K562 (cell line): ENCODE measurements around the gene BCKDK. TPM values are rescaled to one million over a fixed set of nuclear protein-coding genes. Genes with fewer than 3 reads are reported as not detected.

Experiments
- ARID4B ChIP-seq: sonication (generic); formaldehyde crosslinking; IDR thresholded peaks from 2 replicates; pipeline ENCODE4 v1.8.0; 2022; ENCODE audit warnings: mild to moderate bottlenecking, missing genetic modification reagents
- BCLAF1 ChIP-seq, 2 experiments: fragments of 450-650 bp in 1 of 2; IDR thresholded peaks; 2 replicates each; pipeline ENCODE4 v1.6.1; 2011 to 2017; ENCODE audit warnings: low read depth in 2 of 2, antibody characterized with exemption in 1 of 2, borderline replicate concordance in 1 of 2, low read length in 1 of 2, mild to moderate bottlenecking in 1 of 2, mixed read lengths in 1 of 2; ENCODE audit not compliant: control insufficient read depth in 1 of 2
- FOXP1 ChIP-seq: sonication (generic); formaldehyde crosslinking; IDR thresholded peaks from 2 replicates; pipeline ENCODE4 v1.8.0; 2022; ENCODE audit warnings: mild to moderate bottlenecking, missing genetic modification reagents
- RERE ChIP-seq: sonication (generic); formaldehyde crosslinking; IDR thresholded peaks from 2 replicates; pipeline ENCODE4 v1.8.0; 2023; ENCODE audit warnings: missing genetic modification reagents, mild to moderate bottlenecking, borderline replicate concordance
- SMARCA5 ChIP-seq: fragments of 450-650 bp; IDR thresholded peaks from 2 replicates; pipeline ENCODE4 v1.6.1; 2016
- SREBF1 ChIP-seq: fragments of 150-350 bp; IDR thresholded peaks from 2 replicates; pipeline ENCODE4 v1.6.1; 2014; ENCODE audit warnings: antibody characterized with exemption, low read depth, low read length, borderline replicate concordance
- TOE1 ChIP-seq, 2 experiments: fragments of 450-650 bp in 1 of 2; sonication (generic) in 1 of 2; formaldehyde crosslinking in 1 of 2; IDR thresholded peaks; 2 replicates each; pipeline versions ENCODE4 v1.7.1 to v1.8.0; 2016 to 2022; ENCODE audit warnings: borderline replicate concordance in 2 of 2, mild to moderate bottlenecking in 2 of 2, antibody characterized with exemption in 1 of 2, inconsistent platforms in 1 of 2, low read depth in 1 of 2, missing genetic modification reagents in 1 of 2, moderate library complexity in 1 of 2
- TRIM25 ChIP-seq: fragments of 450-650 bp; IDR thresholded peaks from 2 replicates; pipeline ENCODE4 v1.7.0; 2016; ENCODE audit warnings: borderline replicate concordance
- ZNF668 ChIP-seq: fragments of 250-450 bp; sonication (Bioruptor Pico); IDR thresholded peaks from 2 replicates; pipeline ENCODE4 v1.8.0; 2022; ENCODE audit warnings: mild to moderate bottlenecking, inconsistent platforms
- polyA plus RNA-seq, 8 experiments: library from polyadenylated mRNA; depleted of rRNA in 4 of 8; stranded (reverse) in 5 of 8; unstranded in 3 of 8; fragments of >200 nt; fragmentation: Nextera tagmentation in 2 of 8; fragmentation: Illumina TruSeq in 1 of 8; extraction: Ambion mirVana in 2 of 8; extraction: Trizol in 1 of 8; gene quantifications; 2 replicates each; pipeline versions ENCODE4 v1.2.1 to v1.2.3, GENCODE V29; 2011 to 2014; ENCODE audit warnings: inconsistent platforms in 1 of 8, missing spikeins in 1 of 8
- total RNA-seq, 7 experiments: library from RNA; depleted of rRNA in 6 of 7; stranded (reverse); fragments of >200 nt in 6 of 7; fragmentation: Illumina TruSeq in 2 of 7; extraction: Trizol in 2 of 7; gene quantifications; 2 replicates each; pipeline versions ENCODE4 v1.2.1 to v1.2.3, GENCODE V29; 2011 to 2021; ENCODE audit warnings: low replicate concordance in 1 of 7

Gene BCKDK
- total and polyA plus RNA-seq, 9 of the 15 experiments (the other 6 are each of a cell fraction or from before 2014, with no cell fraction given), result 0.58 to 34.8 (median 13.1) TPM

- TF ChIP-seq BCLAF1 (IDR thresholded peaks at IDR 0.05; ENCODE audit: borderline replicate concordance in 1 of 2, control insufficient read depth in 1 of 2, low read depth in 2 of 2, low read length in 1 of 2) (peak in 1 of 2 experiments; percentile 97; a peak in 2 of 4 replicates), FOXP1 (CRISPR knock-in tag) (peak; percentile 54; the same call in 1 of the 2 replicates), SMARCA5 (0 out of 2 replicates have a peak, but pooled peaks have one; percentile 16), ZNF668 (CRISPR knock-in tag) (no peak), ARID4B (CRISPR knock-in tag) (peak; percentile 31), TOE1 (IDR thresholded peaks at IDR 0.05; ENCODE audit: borderline replicate concordance) (no peak), TOE1 (CRISPR knock-in tag; IDR thresholded peaks at IDR 0.05; ENCODE audit: borderline replicate concordance, low read depth) (0 out of 2 replicates have a peak, but pooled peaks have one; percentile 72), TRIM25 (no peak), SREBF1 (no peak), RERE (CRISPR knock-in tag) (no peak)
Measured at GRCh38 chr16:31073970-31074813, 34.0 kb upstream of the BCKDK start, which contains the start of the genes ZNF646 and ZNF668 (continued).
